ENCODE results near the gene USH2A.
A peak's percentile ranks its signal among the peaks of the same experiment; 100 is the strongest.

Gene USH2A

DNA sequence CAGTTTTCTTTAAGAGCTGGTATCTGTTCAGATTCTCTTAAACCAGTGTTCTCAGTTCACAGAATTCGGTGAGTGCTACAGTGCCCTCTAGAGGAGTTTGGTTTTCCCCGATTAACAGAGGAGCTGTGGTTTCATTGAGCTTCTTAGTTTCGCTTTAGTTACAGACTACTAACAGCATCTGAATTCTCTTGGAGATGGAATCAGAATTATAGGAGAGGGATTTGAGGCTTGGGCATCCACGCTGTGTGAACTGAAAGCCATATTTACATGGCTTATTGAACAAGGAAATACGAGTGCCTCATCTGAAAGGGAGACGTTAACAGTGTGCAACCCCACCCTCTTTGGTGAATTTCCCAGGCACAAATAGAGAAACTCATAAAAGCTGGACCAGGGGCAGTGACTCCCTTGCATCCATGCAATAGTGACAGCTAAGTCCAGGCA, 202.0 kb downstream of the USH2A start:
- no peak for TF ChIP-seq ZNF274 (IDR thresholded peaks at IDR 0.05; ENCODE audit: low read depth, low read length)
- H3K4me3 ChIP-seq (ENCODE audit: low read length), result peak overlapping the region; percentile 13; the same call in 1 of the 2 replicates

DNA sequence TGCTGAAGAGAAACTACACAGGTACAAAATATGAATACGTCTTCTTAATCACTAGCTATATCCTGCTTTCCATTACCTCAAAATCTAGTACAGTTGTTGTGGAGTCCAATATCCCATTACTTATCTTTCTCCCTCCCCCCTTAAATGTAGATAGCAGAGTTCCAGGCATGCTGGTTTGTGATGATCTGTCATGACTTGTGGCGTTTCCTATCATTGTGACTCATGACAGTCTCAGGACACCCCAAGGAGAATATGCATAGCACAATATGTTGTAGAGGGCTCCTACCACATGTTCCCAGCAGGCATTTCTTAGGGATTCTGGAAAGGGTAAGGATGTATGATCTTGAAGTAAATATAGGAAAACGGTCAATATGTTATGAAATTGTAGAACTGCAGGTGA, 206.9 kb downstream of the USH2A start:
- no peak for TF ChIP-seq ZNF274 (IDR thresholded peaks at IDR 0.05; ENCODE audit: low read depth, low read length)
- no peak overlapping the region for H3K4me3 ChIP-seq (ENCODE audit: low read length)

DNA sequence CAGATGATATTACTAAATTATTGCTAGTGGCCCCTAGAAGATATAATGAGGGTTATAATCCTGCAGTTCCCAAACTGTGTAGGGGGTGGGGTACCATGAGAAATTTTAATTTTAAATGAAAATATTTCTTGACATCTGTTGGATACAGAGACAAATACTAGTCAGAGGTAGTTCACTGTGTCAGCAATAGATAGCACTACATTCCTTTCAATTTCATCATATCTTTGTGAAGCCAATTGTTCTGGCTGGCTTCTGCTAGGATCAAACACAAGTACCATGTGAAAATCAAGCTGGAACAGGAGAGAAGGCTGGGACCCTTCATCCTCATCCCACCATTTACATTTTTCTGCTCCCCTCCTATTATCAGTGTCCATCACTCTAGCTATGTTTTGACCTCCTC, 208.1 kb downstream of the USH2A start:
- TF ChIP-seq ZNF274 (IDR thresholded peaks at IDR 0.05; ENCODE audit: low read depth, low read length), result no peak
- no peak overlapping the region for H3K4me3 ChIP-seq (ENCODE audit: low read length)

DNA sequence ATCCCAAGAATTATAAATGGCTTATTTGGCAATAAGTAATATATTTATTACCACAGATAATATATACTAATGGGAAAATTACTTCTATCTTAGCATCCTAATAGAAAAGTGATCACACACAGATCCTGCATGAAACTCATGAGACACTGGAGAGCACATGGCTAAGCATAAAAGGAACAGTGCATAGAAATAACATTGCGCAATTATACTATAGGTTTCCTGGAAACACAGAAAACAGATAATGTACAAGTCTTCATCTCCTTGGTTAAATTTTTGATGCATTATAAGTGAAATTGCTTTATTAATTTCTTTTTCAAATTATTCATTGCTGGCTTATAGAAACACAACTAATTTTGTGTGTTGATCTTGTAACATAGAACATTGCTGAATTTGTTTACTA, 210.4 kb downstream of the USH2A start:
- no peak overlapping the region for H3K4me3 ChIP-seq (ENCODE audit: low read length)
- no peak for TF ChIP-seq ZNF274 (IDR thresholded peaks at IDR 0.05; ENCODE audit: low read depth, low read length)

DNA sequence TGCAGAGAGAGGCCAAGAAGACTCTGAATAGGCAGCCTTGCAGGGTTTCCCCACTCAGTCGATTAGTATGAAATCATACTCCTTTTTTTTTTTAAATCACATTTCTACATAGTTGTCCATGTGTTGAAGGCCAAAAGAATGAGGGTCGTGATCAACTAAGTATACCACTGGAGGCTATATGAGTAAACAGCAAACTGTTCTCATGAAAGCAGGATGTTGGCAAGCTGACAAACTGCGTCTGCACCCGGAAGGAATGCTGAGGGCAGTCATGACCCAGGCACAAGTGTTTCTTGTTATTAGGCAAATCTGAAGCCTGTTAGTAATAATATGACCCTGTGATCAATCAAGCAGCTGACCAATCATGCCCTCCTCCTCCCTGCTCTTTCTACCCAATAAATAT, 213.2 kb downstream of the USH2A start:
- no peak for TF ChIP-seq ZNF274 (IDR thresholded peaks at IDR 0.05; ENCODE audit: low read depth, low read length)
- no peak overlapping the region for H3K4me3 ChIP-seq (ENCODE audit: low read length)

DNA sequence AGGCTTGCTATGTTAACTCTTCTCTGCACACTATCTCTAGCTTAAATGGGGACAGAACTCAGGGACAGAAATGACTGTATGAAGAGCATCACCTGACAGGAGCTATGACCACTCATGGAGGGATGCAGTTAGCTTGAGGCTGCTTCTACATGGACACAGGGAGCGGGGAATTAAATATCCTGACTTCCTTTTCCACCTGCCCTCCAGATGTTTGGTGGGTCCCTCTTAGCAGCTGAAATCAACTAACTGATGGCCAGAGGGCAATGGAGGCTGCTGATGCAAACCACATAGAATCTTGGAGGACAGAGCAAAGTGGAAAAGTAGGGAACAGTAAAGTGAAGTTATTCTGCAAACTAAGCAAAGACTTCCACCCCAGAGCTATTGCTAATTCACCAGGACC, 214.1 kb downstream of the USH2A start:
- H3K4me3 ChIP-seq (ENCODE audit: low read length), result no peak overlapping the region
- TF ChIP-seq ZNF274 (IDR thresholded peaks at IDR 0.05; ENCODE audit: low read depth, low read length), result no peak

DNA sequence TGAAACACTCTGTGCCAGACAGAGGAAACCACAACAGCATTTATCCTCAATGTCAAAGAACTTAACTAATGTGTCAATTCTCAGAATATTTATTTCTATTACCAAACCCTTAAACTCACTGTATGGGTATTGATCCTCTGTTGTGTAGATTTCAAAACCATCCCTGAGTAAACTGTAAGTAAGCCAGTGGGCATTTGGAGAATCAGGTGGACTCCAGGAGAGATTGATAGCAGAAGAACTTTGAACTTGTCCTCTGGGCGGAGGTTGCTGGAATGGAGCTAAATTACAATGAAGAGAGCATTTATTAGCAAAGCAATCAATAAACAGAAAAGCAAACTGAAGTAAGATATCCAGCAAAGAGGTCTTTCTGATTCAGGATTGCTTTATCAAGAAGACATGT, 216.1 kb downstream of the USH2A start:
- no peak for TF ChIP-seq ZNF274 (IDR thresholded peaks at IDR 0.05; ENCODE audit: low read depth, low read length)
- H3K4me3 ChIP-seq (ENCODE audit: low read length), result no peak overlapping the region

DNA sequence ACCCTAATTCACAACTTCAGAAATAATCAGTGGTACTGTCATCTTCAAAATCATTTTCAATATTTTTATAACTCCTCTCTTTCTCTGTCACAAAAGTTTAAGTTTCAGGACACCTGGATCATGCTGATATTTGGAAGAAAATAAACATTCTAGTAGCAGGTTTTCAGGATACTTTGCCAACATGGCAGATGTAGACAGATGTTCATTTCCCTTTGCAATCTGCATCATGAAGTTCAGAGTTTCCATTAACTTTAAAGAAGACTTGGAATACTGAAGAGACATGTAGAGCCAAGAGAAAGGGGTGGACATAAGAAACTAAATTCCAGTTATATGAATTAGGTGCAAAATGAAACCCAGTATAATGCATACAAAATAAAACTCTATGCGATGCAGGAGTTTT, 218.1 kb downstream of the USH2A start:
- H3K4me3 ChIP-seq (ENCODE audit: low read length), result no peak overlapping the region
- no peak for TF ChIP-seq ZNF274 (IDR thresholded peaks at IDR 0.05; ENCODE audit: low read depth, low read length)

DNA sequence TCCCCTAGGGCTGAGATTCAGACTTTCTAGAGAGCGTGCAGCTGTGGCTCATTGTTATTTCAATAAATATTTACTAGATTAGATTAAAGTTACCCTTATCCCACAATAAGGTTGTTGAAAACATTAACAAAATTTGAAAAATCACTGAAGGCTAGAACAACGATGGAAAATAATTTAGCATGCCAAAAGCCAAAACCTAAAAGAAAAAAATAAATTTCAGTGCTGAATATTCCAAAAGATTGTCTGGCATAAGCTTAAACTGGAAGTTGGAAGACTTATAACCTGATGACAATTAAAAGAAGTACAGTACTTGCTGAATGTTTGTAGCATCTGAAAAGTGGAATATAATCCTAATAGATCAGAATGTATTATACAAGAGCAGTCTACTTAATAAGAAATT, 221.3 kb downstream of the USH2A start:
- TF ChIP-seq ZNF274 (IDR thresholded peaks at IDR 0.05; ENCODE audit: low read depth, low read length), result no peak
- no peak overlapping the region for H3K4me3 ChIP-seq (ENCODE audit: low read length)

DNA sequence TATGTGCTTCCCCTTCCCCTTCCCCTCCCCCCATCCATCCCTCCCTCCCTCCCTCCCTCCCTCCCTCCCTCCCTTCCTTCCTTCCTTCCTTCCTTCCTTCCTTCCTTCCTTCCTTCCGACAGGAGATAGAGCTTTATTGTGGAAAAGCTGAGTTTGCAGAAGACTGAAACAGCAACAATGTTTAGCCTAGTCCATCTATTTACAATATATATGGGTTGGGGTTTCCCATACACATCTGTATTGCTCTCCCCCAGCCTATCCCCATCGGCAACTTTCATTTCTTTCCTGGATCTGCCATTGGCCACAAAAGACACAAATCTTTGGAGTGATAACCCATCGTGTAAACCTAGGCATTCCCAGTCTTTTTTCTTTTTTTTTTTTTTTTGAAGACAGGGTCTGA, 222.3 kb downstream of the USH2A start:
- TF ChIP-seq ZNF274 (IDR thresholded peaks at IDR 0.05; ENCODE audit: low read depth, low read length), result no peak
- H3K4me3 ChIP-seq (ENCODE audit: low read length), result no peak overlapping the region

DNA sequence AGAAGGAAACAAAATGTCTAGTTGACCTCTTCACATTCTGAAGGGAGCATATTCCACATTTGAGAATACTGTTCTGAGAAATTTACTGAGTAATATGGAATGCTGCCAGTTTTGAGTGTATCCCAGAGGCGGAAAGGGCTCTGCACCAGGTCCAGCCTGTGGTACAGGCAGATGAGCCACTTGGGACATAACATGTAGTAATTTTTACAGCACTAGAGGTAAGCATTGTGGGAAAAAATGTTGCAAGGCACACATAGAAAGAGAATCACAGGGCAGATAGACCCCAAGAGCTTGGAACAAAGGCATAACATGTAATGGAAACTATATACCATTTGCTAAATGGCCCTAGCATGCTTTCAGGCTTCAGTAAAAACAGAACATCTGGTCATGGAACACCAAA, 228.5 kb downstream of the USH2A start:
- TF ChIP-seq ZNF274 (IDR thresholded peaks at IDR 0.05; ENCODE audit: low read depth, low read length), result no peak
- H3K4me3 ChIP-seq (ENCODE audit: low read length), result no peak overlapping the region

DNA sequence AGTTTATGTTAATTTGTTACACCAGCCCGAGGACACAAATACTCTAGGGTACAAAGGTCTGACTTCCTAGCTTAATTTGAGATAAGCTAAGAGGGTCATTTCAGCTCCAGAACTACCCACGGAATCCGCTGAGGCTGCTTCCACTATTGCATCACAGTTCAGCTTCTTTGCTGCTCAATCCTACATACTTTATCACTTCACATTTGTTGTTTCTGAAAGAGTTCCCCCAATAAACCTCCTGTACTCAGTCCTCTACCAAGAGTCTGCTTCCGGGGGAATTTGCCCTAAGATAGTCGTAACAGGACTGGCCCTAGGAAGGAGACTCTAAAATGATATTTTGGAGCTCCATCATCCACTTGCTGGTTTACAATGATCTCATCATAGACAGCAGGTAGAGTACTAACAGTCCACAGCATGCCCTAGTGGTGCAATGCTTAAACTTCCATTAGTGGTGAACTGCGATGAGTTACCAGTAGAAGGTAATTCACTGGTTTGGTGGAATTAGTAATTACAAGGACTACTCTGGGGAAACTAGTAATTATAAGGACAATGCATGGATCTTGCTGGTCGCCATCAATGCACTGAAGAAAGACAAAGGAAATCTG, 229.3 kb downstream of the USH2A start:
- no peak overlapping the region for H3K4me3 ChIP-seq (ENCODE audit: low read length)
- TF ChIP-seq ZNF274 (IDR thresholded peaks at IDR 0.05; ENCODE audit: low read depth, low read length), result no peak

DNA sequence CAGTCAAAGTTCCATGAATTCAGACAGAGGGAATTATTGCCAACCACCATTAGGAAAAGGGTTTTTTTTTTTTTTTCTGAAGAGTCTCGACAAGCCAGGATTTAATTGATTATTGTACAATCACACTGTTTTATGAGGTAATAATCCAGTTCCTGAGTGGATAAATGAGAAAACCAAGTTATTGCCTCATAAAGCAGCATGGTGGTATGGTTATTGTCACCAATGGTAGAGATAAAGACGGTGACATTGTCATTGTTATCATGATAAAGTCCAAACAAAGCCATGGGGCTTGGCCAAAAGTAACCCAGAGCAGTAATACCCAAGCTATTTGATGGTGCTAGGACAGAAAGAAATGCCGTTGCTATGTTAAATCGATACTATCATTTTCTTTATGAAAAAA, 232.8 kb downstream of the USH2A start:
- no peak overlapping the region for H3K4me3 ChIP-seq (ENCODE audit: low read length)
- TF ChIP-seq ZNF274 (IDR thresholded peaks at IDR 0.05; ENCODE audit: low read depth, low read length), result no peak

DNA sequence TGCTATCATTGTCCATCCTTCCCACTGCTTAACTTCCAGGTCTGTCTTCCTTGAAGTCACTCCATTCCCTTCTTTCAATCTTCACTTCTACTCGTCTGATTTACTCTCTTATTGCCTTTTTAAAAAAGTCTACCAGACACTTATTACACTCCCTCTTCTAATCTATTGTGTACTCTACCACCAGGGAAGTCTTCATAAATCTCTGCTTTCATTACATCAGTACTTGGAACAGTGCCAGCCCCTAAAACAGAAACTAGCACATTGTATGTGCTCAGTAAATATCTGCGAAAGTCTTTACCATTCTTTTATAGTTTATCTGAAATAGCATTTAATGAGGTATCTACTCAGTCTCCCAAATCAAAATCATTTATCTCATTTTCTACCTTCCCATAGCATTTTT, 236.4 kb downstream of the USH2A start:
- H3K4me3 ChIP-seq (ENCODE audit: low read length), result no peak overlapping the region
- TF ChIP-seq ZNF274 (IDR thresholded peaks at IDR 0.05; ENCODE audit: low read depth, low read length), result no peak

DNA sequence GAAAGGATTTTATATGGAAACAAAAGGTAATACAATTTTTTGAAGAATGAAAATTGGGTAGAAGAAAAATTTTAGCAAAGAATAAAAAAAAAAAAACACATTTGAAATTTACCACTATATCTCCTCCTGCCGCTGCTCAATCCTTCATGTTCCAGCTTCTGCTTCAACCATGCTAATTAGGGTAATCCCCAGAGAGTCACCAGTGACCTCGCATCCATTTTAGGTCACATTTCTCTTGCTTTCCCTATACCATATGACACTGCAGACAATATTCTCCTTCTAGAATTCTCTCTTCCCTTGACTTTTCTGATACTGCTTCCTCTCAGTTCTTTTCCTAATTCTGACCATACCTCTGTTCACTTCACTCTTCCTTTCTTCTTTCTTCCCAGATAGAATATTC, 237.1 kb downstream of the USH2A start:
- no peak for TF ChIP-seq ZNF274 (IDR thresholded peaks at IDR 0.05; ENCODE audit: low read depth, low read length)
- no peak overlapping the region for H3K4me3 ChIP-seq (ENCODE audit: low read length)

DNA sequence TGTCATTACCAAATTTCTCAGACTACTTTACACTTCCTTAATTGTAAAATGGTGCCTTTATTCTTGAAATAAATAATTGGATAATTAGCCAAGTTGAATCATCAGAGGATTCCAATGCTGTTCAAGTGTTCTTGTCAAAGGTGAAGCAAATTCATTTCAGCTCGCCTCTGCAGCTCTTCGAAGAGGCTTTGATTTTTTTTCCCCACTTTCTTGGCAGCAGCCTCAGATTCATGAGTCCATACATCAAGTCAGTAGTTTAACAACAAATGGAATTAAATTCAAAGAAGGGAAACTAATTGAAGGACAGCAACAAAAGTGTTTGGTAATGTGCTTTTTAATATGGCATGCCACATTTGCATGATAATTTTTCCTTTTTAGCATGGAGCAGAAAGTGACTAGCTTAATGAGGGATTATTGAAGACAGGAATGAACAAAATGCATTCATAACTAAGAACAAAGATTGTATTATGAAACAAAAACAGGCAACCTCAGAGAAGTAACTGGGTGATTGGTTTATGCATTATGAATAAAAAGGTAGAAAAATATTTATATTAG, 239.0 kb downstream of the USH2A start:
- no peak overlapping the region for H3K4me3 ChIP-seq (ENCODE audit: low read length)
- no peak for TF ChIP-seq ZNF274 (IDR thresholded peaks at IDR 0.05; ENCODE audit: low read depth, low read length)

Measured in GM08714 (cell line).